Fibroblast of lung (primary cell): ENCODE data around the gene HCFC1. TPM values are rescaled to one million over a fixed set of nuclear protein-coding genes. Genes with fewer than 3 reads are reported as not detected.

Experiments
- DNase-seq, 2 donors: peaks; one replicate each; pipeline versions ENCODE4 v3.0.0 to v3.0.0-alpha.2; 2010; ENCODE audit warnings: low read depth in 2 of 2
- H2AFZ ChIP-seq: 2 replicates; pipeline ENCODE4 v1.5.1; 2012; ENCODE audit warnings: low read length, control low read depth, inconsistent platforms
- H3K27ac ChIP-seq: 2 replicates; pipeline ENCODE4 v1.5.1; 2011; ENCODE audit warnings: low read length, control low read depth; ENCODE audit not compliant: insufficient read depth
- H3K27me3 ChIP-seq: 2 replicates; pipeline ENCODE4 v1.5.1; 2011; ENCODE audit warnings: mild to moderate bottlenecking, low read length; ENCODE audit not compliant: control insufficient read depth, insufficient read depth
- H3K36me3 ChIP-seq: 2 replicates; pipeline ENCODE4 v1.5.1; 2011; ENCODE audit warnings: low read length; ENCODE audit not compliant: control insufficient read depth, insufficient read depth
- H3K4me1 ChIP-seq: 2 replicates; pipeline ENCODE4 v1.5.1; 2011; ENCODE audit warnings: low read length; ENCODE audit not compliant: control insufficient read depth, insufficient read depth; ENCODE audit errors: extremely low read depth
- H3K4me2 ChIP-seq: 2 replicates; pipeline ENCODE4 v1.5.1; 2011; ENCODE audit warnings: low read length, control low read depth; ENCODE audit not compliant: insufficient read depth; ENCODE audit errors: extremely low read depth
- H3K4me3 ChIP-seq, 4 experiments: fragments of 200-600 bp in 1 of 4; sonication (generic) in 1 of 4; replicated peaks in 1 of 4; 2 replicates each; pipeline ENCODE4 v1.5.1; 2011 to 2016; ENCODE audit warnings: low read length in 4 of 4, low read depth in 3 of 4, mild to moderate bottlenecking in 3 of 4, control low read depth in 2 of 4, inconsistent platforms in 1 of 4, mixed read lengths in 1 of 4; ENCODE audit not compliant: insufficient read depth in 1 of 4; ENCODE audit errors: control extremely low read depth in 1 of 4
- H3K79me2 ChIP-seq: 2 replicates; pipeline ENCODE4 v1.5.1; 2012; ENCODE audit warnings: mild to moderate bottlenecking, low read length, inconsistent platforms; ENCODE audit not compliant: control insufficient read depth, insufficient read depth
- H3K9ac ChIP-seq: 2 replicates; pipeline ENCODE4 v1.5.1; 2011; ENCODE audit warnings: mild to moderate bottlenecking, low read length, control low read depth; ENCODE audit not compliant: insufficient read depth
- H3K9me3 ChIP-seq: 2 replicates; pipeline ENCODE4 v1.5.1; 2012; ENCODE audit warnings: low read depth, low read length; ENCODE audit not compliant: control insufficient read depth, insufficient read depth
- H4K20me1 ChIP-seq: 2 replicates; pipeline ENCODE4 v1.5.1; 2011; ENCODE audit warnings: low read length; ENCODE audit not compliant: control insufficient read depth, insufficient read depth; ENCODE audit errors: extremely low read depth
- EZH2 ChIP-seq: IDR thresholded peaks from 2 replicates; pipeline ENCODE4 v1.5.1; 2012; ENCODE audit warnings: low read length, control low read depth, mild to moderate bottlenecking; ENCODE audit errors: missing control alignments
- polyA plus RNA-seq, 2 donors: library from polyadenylated mRNA; depleted of rRNA in 1 of 2; stranded (reverse) in 1 of 2; unstranded in 1 of 2; fragments of >200 nt; gene quantifications; 2 replicates each; pipeline ENCODE4 v1.2.1, GENCODE V29; 2011 to 2012; ENCODE audit warnings: missing spikeins in 1 of 2
- total RNA-seq: library from RNA; depleted of rRNA; stranded (reverse); fragments of >200 nt; gene quantifications from 2 replicates; pipeline ENCODE4 v1.2.1, GENCODE V29; 2014
- TF ChIP-seq, protein P1 (sequence below), 2 donors: IDR thresholded peaks in 1 of 2; conservative IDR thresholded peaks in 1 of 2; 1 replicate in 1 of 2; 2 replicates in 1 of 2; pipeline ENCODE4 v1.5.1; 2011 to 2012; ENCODE audit warnings: low read length in 2 of 2, control low read depth in 1 of 2, inconsistent platforms in 1 of 2, low read depth in 1 of 2, mild to moderate bottlenecking in 1 of 2

HCFC1 gene
- total and polyA plus RNA-seq, 2 donors (not counting 1 experiment from before 2014, with no cell fraction given) = 3.0 to 10.2 TPM

DNA sequence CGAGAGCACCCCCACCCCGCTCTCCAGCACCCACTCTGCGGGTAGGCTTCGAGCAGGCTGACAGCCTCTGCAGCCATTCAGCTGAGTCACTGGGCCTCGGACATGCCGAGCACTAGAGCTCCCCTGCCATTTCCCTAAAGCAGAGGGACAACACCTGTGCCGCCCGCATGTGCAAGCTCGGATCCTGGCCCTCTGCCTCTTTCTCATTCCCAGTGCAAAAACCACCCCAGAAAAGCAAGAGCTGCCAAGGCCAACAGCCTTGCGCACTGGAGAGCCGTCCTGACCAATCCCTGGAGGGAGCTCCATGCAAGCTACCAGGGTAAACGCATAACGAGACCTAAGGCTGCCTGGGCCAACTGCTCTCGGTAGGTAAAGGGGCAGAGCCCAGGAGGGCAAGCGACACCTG is 5.3 kb downstream of the HCFC1 start:
- Histone ChIP-seq H4K20me1 (no peaks in the 10 kb centered on the region), H3K9me3 (no peaks in the 10 kb centered on the region), H3K27me3 (no peaks in the 10 kb centered on the region), H3K36me3 (peaks cover 8% of the 10 kb centered on the region), H2AFZ (no peak overlapping the region), H3K4me1 (peaks cover 17% of the 10 kb centered on the region), H3K27ac (peak overlapping the region; percentile 32), H3K9ac (no peak overlapping the region), H3K79me2 (peaks cover 79% of the 10 kb centered on the region), H3K4me2 (peak overlapping the region; percentile 25), H3K4me3 (peak overlapping the region in 1 of 4 experiments; percentile 7)
- peak in 1 of 2 donors; percentile 69 for DNase-seq
- TF ChIP-seq, protein P1, sequence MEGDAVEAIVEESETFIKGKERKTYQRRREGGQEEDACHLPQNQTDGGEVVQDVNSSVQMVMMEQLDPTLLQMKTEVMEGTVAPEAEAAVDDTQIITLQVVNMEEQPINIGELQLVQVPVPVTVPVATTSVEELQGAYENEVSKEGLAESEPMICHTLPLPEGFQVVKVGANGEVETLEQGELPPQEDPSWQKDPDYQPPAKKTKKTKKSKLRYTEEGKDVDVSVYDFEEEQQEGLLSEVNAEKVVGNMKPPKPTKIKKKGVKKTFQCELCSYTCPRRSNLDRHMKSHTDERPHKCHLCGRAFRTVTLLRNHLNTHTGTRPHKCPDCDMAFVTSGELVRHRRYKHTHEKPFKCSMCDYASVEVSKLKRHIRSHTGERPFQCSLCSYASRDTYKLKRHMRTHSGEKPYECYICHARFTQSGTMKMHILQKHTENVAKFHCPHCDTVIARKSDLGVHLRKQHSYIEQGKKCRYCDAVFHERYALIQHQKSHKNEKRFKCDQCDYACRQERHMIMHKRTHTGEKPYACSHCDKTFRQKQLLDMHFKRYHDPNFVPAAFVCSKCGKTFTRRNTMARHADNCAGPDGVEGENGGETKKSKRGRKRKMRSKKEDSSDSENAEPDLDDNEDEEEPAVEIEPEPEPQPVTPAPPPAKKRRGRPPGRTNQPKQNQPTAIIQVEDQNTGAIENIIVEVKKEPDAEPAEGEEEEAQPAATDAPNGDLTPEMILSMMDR (conservative IDR thresholded peaks at IDR 0.05 in 1 of 2, IDR thresholded peaks at IDR 0.05 in 1 of 2; ENCODE audit: low read depth in 1 of 2, low read length in 2 of 2) = no peak
- no peak for TF ChIP-seq EZH2

DNA sequence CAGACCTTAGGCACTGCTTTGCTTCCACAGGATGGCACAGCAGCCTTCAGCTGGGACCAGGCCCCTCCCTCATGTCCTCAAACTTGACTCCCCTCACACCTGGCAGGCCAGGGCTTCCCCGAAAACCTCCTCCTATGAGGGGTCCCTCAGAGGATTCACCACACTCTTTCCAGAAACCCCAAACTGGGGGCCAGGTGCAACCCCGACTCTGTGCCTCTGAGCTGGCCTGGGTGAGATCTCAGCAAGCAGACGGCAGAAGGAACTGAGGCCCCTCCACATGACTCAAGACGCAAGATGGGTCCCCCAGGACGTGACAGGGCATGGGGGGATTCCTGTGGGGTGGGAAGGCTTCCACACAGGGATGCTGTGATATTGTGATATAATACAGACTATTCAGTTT is 6.2 kb downstream of the HCFC1 start:
- H4K20me1 ChIP-seq = no peaks in the 10 kb centered on the region

DNA sequence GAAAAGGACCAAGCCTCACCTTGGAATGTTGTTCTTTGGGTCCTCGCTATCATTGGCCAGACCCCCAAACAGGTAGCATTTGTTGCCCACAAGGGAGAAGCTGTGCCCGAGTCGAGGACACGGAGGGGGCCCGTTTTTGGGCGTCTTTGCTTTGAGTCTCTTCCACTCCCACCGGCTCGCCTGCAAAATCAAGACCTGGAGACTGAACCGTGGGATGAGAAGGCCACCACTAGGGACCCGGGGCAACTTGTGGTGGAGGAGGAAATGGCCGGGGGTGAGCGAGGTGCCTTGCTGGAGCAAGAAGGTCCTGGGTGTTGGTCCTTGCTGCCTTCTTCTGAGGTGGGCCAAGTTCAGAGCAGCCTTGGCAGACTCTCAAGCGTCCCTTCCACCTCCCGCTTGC is 7.5 kb downstream of the HCFC1 start:
- Histone ChIP-seq H3K79me2 (peaks cover 65% of the 10 kb centered on the region), H3K9me3 (no peaks in the 10 kb centered on the region), H3K36me3 (peaks cover 17% of the 10 kb centered on the region), H3K9ac (no peak overlapping the region), H4K20me1 (no peaks in the 10 kb centered on the region), H3K4me2 (no peak overlapping the region), H3K4me1 (peaks cover 17% of the 10 kb centered on the region), H3K4me3 (no peak overlapping the region), H2AFZ (no peak overlapping the region), H3K27ac (no peak overlapping the region), H3K27me3 (no peaks in the 10 kb centered on the region)
- TF ChIP-seq, protein P1 (conservative IDR thresholded peaks at IDR 0.05 in 1 of 2, IDR thresholded peaks at IDR 0.05 in 1 of 2; ENCODE audit: low read depth in 1 of 2, low read length in 2 of 2) = no peak
- TF ChIP-seq EZH2 = no peak
- DNase-seq = no peak

More for the DNA sequence above, 6.2 kb downstream of the HCFC1 start:
- no peak for TF ChIP-seq EZH2
- TF ChIP-seq, protein P1 (conservative IDR thresholded peaks at IDR 0.05 in 1 of 2, IDR thresholded peaks at IDR 0.05 in 1 of 2; ENCODE audit: low read depth in 1 of 2, low read length in 2 of 2) = no peak
- H2AFZ ChIP-seq = no peak overlapping the region
- H3K27me3 ChIP-seq = no peaks in the 10 kb centered on the region
- H3K36me3 ChIP-seq = peaks cover 11% of the 10 kb centered on the region
- H3K27ac ChIP-seq = no peak overlapping the region
- H3K4me1 ChIP-seq = peaks cover 17% of the 10 kb centered on the region
- no peaks in the 10 kb centered on the region for H3K9me3 ChIP-seq
- H3K4me3 ChIP-seq = no peak overlapping the region
- DNase-seq = no peak
- H3K9ac ChIP-seq = no peak overlapping the region
- peaks cover 74% of the 10 kb centered on the region for H3K79me2 ChIP-seq
- H3K4me2 ChIP-seq = no peak overlapping the region
